Brain microvascular endothelial cell (primary cell): ENCODE data around the gene CHID1.
A peak's percentile ranks its signal among the peaks of the same experiment; 100 is the strongest.

Experiments
- DNase-seq: peaks from one replicate; pipeline ENCODE4 v3.0.0-alpha.2; 2020
- H3K27ac ChIP-seq: fragments of 250-450 bp; sonication (Bioruptor Pico); 2 replicates; pipeline ENCODE4 v1.5.1; 2020; ENCODE audit warnings: mild to moderate bottlenecking, moderate library complexity
- H3K27me3 ChIP-seq: fragments of 250-450 bp; sonication (Bioruptor Pico); replicated peaks from 2 replicates; pipeline ENCODE4 v1.5.1; 2020; ENCODE audit warnings: mild to moderate bottlenecking
- H3K36me3 ChIP-seq: fragments of 250-450 bp; sonication (Bioruptor Pico); replicated peaks from 2 replicates; pipeline ENCODE4 v1.5.1; 2020; ENCODE audit warnings: mild to moderate bottlenecking
- H3K4me3 ChIP-seq: 2 replicates; pipeline ENCODE4 v1.5.1; 2011; ENCODE audit warnings: low read depth, mild to moderate bottlenecking, control low read depth, low read length, moderate library complexity
- CTCF ChIP-seq: IDR thresholded peaks from 2 replicates; pipeline ENCODE4 v1.5.1; 2011; ENCODE audit warnings: low read depth, mild to moderate bottlenecking, moderate library complexity, low read length, control low read depth, inconsistent platforms; ENCODE audit errors: missing control alignments
- in situ Hi-C: cut with HindIII; loops from 2 replicates; pipeline ENCODE4 v1.10.0; 2017; ENCODE audit warnings: low sequenced_read_pairs, low pct_ligation_motif_present

The CHID1 gene

DNA sequence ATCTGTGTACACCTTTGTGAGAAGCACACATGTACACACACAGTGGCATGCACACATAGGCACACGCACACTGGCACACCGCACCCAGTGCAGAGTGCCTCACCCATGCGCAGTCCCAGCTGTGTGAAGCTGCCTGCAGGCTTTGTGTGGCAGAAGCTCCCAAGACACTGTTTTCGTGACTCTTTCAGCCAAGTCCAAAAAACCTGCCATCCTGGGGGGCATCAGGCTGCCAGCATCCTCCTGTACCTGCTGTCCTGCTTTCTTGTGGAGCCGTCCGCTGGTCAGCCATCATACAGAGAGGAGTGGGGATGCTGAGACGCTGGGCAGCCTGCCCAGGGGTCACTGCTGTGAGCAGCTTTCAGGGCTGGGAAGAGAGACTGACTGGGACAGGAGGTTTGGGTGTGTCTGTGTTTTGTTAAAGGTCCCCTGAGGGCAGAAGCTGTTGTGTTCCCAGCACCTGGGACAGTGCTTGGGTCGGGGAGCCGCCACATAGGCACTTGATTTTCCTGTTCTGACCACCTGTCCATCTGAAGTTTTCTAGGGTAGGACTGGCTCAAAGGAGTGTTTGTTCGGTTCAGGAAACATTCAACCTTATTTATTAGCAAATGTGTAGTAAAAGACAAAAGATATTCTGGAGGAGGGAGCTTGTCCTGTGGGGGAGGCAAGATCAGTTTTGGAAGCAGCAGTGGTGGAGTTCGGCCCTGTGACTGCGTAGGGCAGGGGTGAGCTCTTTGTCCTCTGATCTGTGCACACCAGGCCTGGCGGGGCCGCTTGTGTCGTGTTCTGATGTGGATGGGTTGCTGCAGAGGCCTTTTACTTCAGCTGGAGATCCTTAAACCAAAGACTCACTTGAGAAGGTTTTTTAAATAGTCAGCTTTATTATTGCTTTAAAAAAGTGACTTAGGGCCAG, 44.8 kb upstream of the CHID1 start:
- Histone ChIP-seq H3K27me3 (no peaks in the 10 kb centered on the region), H3K27ac (no peak overlapping the region), H3K36me3 (peaks cover 5% of the 10 kb centered on the region), H3K4me3 (no peak overlapping the region)
- DNase-seq: no peak
- in situ Hi-C loops: no loop called here
- no peak for TF ChIP-seq CTCF

DNA sequence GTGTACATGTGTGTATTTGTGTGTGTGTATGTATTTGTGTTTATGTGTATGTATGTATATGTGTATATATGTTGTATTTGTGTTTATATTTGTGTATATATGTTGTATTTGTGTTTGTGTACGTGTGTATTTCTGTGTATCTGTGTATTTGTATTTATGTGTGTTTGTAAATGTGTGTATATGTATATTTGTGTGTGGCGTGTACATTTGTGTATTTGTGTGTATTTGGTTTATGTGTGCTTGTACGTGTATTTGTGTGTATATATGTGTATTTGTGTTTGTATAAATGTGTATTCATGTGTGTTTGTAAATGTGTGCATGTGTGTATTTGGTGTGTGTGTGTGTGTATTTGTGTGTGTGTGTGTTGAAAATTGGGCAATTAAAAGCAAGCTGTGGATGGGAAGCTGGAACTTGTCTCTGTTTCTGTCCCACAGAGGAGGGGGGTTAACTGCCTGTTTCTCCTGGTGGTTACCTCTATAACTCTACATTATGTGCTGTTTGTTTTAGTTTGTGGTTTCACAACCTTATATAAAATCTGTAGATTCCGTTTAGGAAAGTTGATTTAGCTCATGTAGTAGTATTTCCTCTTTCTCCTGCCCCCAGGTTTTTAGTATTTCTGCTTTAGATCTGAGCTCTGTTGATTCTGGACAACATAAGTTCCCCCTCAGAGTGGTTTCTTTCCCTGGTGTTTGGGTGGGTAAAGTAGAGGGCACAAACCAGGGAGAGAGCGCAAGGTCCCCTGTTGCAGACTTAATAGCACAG, 44.0 kb upstream of the CHID1 start:
- Histone ChIP-seq H3K27me3 (no peaks in the 10 kb centered on the region), H3K27ac (no peak overlapping the region), H3K4me3 (no peak overlapping the region), H3K36me3 (peaks cover 1% of the 10 kb centered on the region)
- in situ Hi-C loops: no loop called here
- DNase-seq: no peak
- no peak for TF ChIP-seq CTCF

- no peak for TF ChIP-seq CTCF
- no peak for DNase-seq
- in situ Hi-C loops: no loop called here
- H3K4me3 ChIP-seq: no peak overlapping the region
- H3K36me3 ChIP-seq: no peaks in the 10 kb centered on the region
- no peak overlapping the region for H3K27ac ChIP-seq
- no peaks in the 10 kb centered on the region for H3K27me3 ChIP-seq
Measured at GRCh38 chr11:953512-953911, 42.9 kb upstream of the CHID1 start.

GRCh38 chr11:952406-953385, 42.1 kb upstream of the CHID1 start:
- TF ChIP-seq CTCF: no peak
- DNase-seq: peak; percentile 27
- Histone ChIP-seq H3K27me3 (no peaks in the 10 kb centered on the region), H3K4me3 (no peak overlapping the region), H3K36me3 (no peaks in the 10 kb centered on the region), H3K27ac (no peak overlapping the region)
- in situ Hi-C loops: no loop called here

DNA sequence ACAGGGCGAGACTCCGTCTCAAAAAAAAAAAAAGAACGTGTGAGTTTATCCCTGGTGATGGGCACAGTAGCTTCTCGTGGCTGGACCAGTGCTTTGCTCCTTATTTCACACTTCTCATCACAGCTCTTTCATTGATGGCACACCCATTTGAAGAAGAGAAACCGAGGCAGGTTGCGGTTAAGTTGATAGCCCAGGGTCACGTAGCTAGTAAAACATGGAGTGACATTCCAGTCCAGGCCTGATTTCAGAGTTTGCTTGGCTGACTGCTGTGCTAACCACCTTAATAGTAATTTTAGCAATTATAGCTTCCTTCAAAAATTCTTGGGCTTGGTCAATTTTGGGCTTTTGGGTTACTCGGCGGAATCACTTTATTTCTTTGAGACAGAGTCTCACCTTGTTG, 40.9 kb upstream of the CHID1 start:
- H3K27ac ChIP-seq: no peak overlapping the region
- H3K36me3 ChIP-seq: no peaks in the 10 kb centered on the region
- no peak for DNase-seq
- no peak overlapping the region for H3K4me3 ChIP-seq
- in situ Hi-C loops: no loop called here
- H3K27me3 ChIP-seq: no peaks in the 10 kb centered on the region
- TF ChIP-seq CTCF: no peak
